Stimulated activated CD4-positive, alpha-beta T cell treated with anti-CD3 and anti-CD28 coated beads, TNF-alpha, amount 100 ng/mL, for 4 hours (primary cell): ENCODE results near the gene PLPP6.

Experiments used
- DNase-seq, 3 experiments: peaks; one replicate each; pipeline ENCODE4 v3.0.0-alpha.2; 2020; ENCODE audit warnings: low read depth in 3 of 3

PLPP6 gene

GRCh38 chr9:4700091-4700490 is 38.0 kb downstream of the PLPP6 start:
- DNase-seq, result no peak

- DNase-seq, result no peak
Observed at GRCh38 chr9:4700932-4701331, 38.8 kb downstream of the PLPP6 start.

- DNase-seq, result no peak
Observed at GRCh38 chr9:4701526-4701925, 39.4 kb downstream of the PLPP6 start.

- no peak for DNase-seq
Observed at GRCh38 chr9:4704129-4704528, 42.0 kb downstream of the PLPP6 start.

GRCh38 chr9:4706021-4706420 is 43.9 kb downstream of the PLPP6 start:
- DNase-seq, result no peak

GRCh38 chr9:4706971-4707622 is 45.0 kb downstream of the PLPP6 start:
- no peak for DNase-seq

- DNase-seq, result no peak
Observed at GRCh38 chr9:4709380-4709779, 47.3 kb downstream of the PLPP6 start.

GRCh38 chr9:4713849-4714248 is 51.8 kb downstream of the PLPP6 start:
- DNase-seq, result no peak

- DNase-seq, result no peak
Observed at GRCh38 chr9:4714266-4715016, 52.3 kb downstream of the PLPP6 start.
